Karpas-422 (cell line): ENCODE measurements around the gene TMEM14B. TPM values are rescaled to one million over a fixed set of nuclear protein-coding genes. Genes with fewer than 3 reads are reported as not detected.

Experiments used
- DNase-seq: peaks from one replicate; pipeline ENCODE4 v3.0.0-alpha.2; 2015
- H2AFZ ChIP-seq: fragments of 200-600 bp; sonication (generic); 2 replicates; pipeline ENCODE4 v1.6.1; 2014; ENCODE audit warnings: antibody characterized with exemption, low read length, mixed read lengths
- H3K27ac ChIP-seq: fragments of 200-600 bp; sonication (generic); 2 replicates; pipeline ENCODE4 v1.5.1; 2014; ENCODE audit warnings: mild to moderate bottlenecking, low read length, moderate library complexity
- H3K27me3 ChIP-seq: fragments of 200-600 bp; sonication (generic); 2 replicates; pipeline ENCODE4 v1.6.1; 2014; ENCODE audit warnings: low read length, mixed read lengths
- H3K36me3 ChIP-seq: fragments of 200-600 bp; sonication (generic); 2 replicates; pipeline ENCODE4 v1.6.1; 2014; ENCODE audit warnings: low read length, mixed read lengths; ENCODE audit not compliant: insufficient read depth
- H3K4me1 ChIP-seq: fragments of 200-600 bp; sonication (generic); 2 replicates; pipeline ENCODE4 v1.6.1; 2014; ENCODE audit warnings: mild to moderate bottlenecking, low read length, mixed read lengths
- H3K4me2 ChIP-seq: fragments of 200-600 bp; sonication (generic); 2 replicates; pipeline ENCODE4 v1.6.1; 2014; ENCODE audit warnings: low read length, low read depth, mild to moderate bottlenecking; ENCODE audit not compliant: poor library complexity, severe bottlenecking
- H3K4me3 ChIP-seq: fragments of 200-600 bp; sonication (generic); 2 replicates; pipeline ENCODE4 v1.5.1; 2014; ENCODE audit warnings: mild to moderate bottlenecking, antibody characterized with exemption, low read length, mixed read lengths
- H3K79me2 ChIP-seq: fragments of 200-600 bp; sonication (generic); 2 replicates; pipeline ENCODE4 v1.6.1; 2014; ENCODE audit warnings: mild to moderate bottlenecking, low read length, mixed read lengths
- H3K9ac ChIP-seq: fragments of 200-600 bp; sonication (generic); 2 replicates; pipeline ENCODE4 v1.6.0; 2014; ENCODE audit warnings: low read length
- H3K9me2 ChIP-seq: fragments of 200-600 bp; sonication (generic), shearing (Covaris generic); replicated peaks from 2 replicates; pipeline ENCODE4 v1.6.0; 2014; ENCODE audit warnings: mild to moderate bottlenecking, low read length, moderate library complexity; ENCODE audit not compliant: insufficient read depth
- H3K9me3 ChIP-seq: fragments of 300-700, 200-600 bp; sonication (generic); 2 replicates; pipeline ENCODE4 v1.6.1; 2014; ENCODE audit warnings: low read length, mixed read lengths
- H4K20me1 ChIP-seq: fragments of 200-600 bp; sonication (generic); 2 replicates; pipeline ENCODE4 v1.6.1; 2014; ENCODE audit warnings: mild to moderate bottlenecking, antibody characterized with exemption, low read length, low read depth; ENCODE audit not compliant: insufficient read depth
- total RNA-seq: library from RNA; depleted of rRNA; stranded (reverse); fragments of >200 nt; shearing (Covaris generic); gene quantifications from 2 replicates; pipeline ENCODE4 v1.2.3, GENCODE V29; 2014; ENCODE audit warnings: low replicate concordance

TMEM14B gene
- total RNA-seq, 1 experiment from 2014 or later, result 121 TPM

- Histone ChIP-seq H3K36me3 (peaks cover 5% of the 10 kb centered on the region; the same call in 1 of the 2 replicates), H3K27me3 (no peaks in the 10 kb centered on the region), H3K9ac (peak overlapping the region; percentile 79), H3K4me3 (peak overlapping the region; percentile 78), H3K79me2 (peaks cover 37% of the 10 kb centered on the region), H3K9me2 (no peaks in the 10 kb centered on the region), H3K4me2 (peak overlapping the region; percentile 90), H3K9me3 (no peaks in the 10 kb centered on the region; the same call in 1 of the 2 replicates), H3K27ac (peak overlapping the region; percentile 49; the same call in 1 of the 2 replicates), H3K4me1 (peaks cover 25% of the 10 kb centered on the region), H2AFZ (peak overlapping the region; percentile 17; the same call in 1 of the 2 replicates), H4K20me1 (no peaks in the 10 kb centered on the region)
- DNase-seq, result no peak
Measured at GRCh38 chr6:10722570-10722819, 25.1 kb upstream of the TMEM14B start.

- peaks cover 37% of the 10 kb centered on the region for H3K79me2 ChIP-seq
- H3K27me3 ChIP-seq, result no peaks in the 10 kb centered on the region
- H3K27ac ChIP-seq, result peak within 1 kb of the TSS; percentile 74
- peak within 1 kb of the TSS; percentile 90 for H3K4me2 ChIP-seq
- H3K9me3 ChIP-seq, result no peaks in the 10 kb centered on the region; the same call in 1 of the 2 replicates
- peaks cover 5% of the 10 kb centered on the region; the same call in 1 of the 2 replicates for H3K36me3 ChIP-seq
- peak; percentile 97 for DNase-seq
- peak within 1 kb of the TSS; percentile 80 for H2AFZ ChIP-seq
- H3K4me1 ChIP-seq, result peaks cover 25% of the 10 kb centered on the region
- peak within 1 kb of the TSS; percentile 79 for H3K9ac ChIP-seq
- no peaks in the 10 kb centered on the region for H4K20me1 ChIP-seq
- H3K9me2 ChIP-seq, result no peaks in the 10 kb centered on the region
- H3K4me3 ChIP-seq, result peak within 1 kb of the TSS; percentile 78
Measured at GRCh38 chr6:10722820-10723566, 24.6 kb upstream of the TMEM14B start, which contains the start of gene TMEM14C. TMEM14C (plus strand) TSS chr6:10723070; CDS start chr6:10724614, 1,544 bp downstream.

GRCh38 chr6:10723567-10723881, 24.1 kb upstream of the TMEM14B start:
- peak; percentile 60 for DNase-seq
- peak overlapping the region; percentile 90 for H3K4me2 ChIP-seq
- peak overlapping the region; percentile 78 for H3K4me3 ChIP-seq
- peak overlapping the region; percentile 74 for H3K27ac ChIP-seq
- H3K4me1 ChIP-seq, result peaks cover 25% of the 10 kb centered on the region
- H3K36me3 ChIP-seq, result peaks cover 5% of the 10 kb centered on the region; the same call in 1 of the 2 replicates
- no peaks in the 10 kb centered on the region for H3K27me3 ChIP-seq
- no peaks in the 10 kb centered on the region for H4K20me1 ChIP-seq
- H3K9me2 ChIP-seq, result no peaks in the 10 kb centered on the region
- H3K79me2 ChIP-seq, result peaks cover 37% of the 10 kb centered on the region
- H3K9me3 ChIP-seq, result no peaks in the 10 kb centered on the region; the same call in 1 of the 2 replicates
- peak overlapping the region; percentile 79 for H3K9ac ChIP-seq
- peak overlapping the region; percentile 80 for H2AFZ ChIP-seq

- H4K20me1 ChIP-seq, result no peaks in the 10 kb centered on the region
- peaks cover 37% of the 10 kb centered on the region for H3K79me2 ChIP-seq
- peaks cover 10% of the 10 kb centered on the region; the same call in 1 of the 2 replicates for H3K36me3 ChIP-seq
- H3K9me2 ChIP-seq, result no peaks in the 10 kb centered on the region
- no peak overlapping the region for H2AFZ ChIP-seq
- no peak for DNase-seq
- peaks cover 25% of the 10 kb centered on the region for H3K4me1 ChIP-seq
- no peak overlapping the region for H3K9ac ChIP-seq
- H3K27ac ChIP-seq, result no peak overlapping the region
- H3K4me3 ChIP-seq, result no peak overlapping the region
- no peaks in the 10 kb centered on the region for H3K27me3 ChIP-seq
- H3K9me3 ChIP-seq, result no peaks in the 10 kb centered on the region
- H3K4me2 ChIP-seq, result peak overlapping the region; percentile 90
Measured at GRCh38 chr6:10725044-10725443, 22.6 kb upstream of the TMEM14B start.

- peaks cover 23% of the 10 kb centered on the region for H3K4me1 ChIP-seq
- no peak for DNase-seq
- no peak overlapping the region for H3K27ac ChIP-seq
- no peak overlapping the region for H3K4me2 ChIP-seq
- H3K9ac ChIP-seq, result no peak overlapping the region
- no peaks in the 10 kb centered on the region for H3K9me2 ChIP-seq
- no peaks in the 10 kb centered on the region for H4K20me1 ChIP-seq
- H3K9me3 ChIP-seq, result no peaks in the 10 kb centered on the region
- H2AFZ ChIP-seq, result no peak overlapping the region
- no peaks in the 10 kb centered on the region for H3K27me3 ChIP-seq
- H3K36me3 ChIP-seq, result peaks cover 16% of the 10 kb centered on the region; the same call in 1 of the 2 replicates
- H3K79me2 ChIP-seq, result peaks cover 37% of the 10 kb centered on the region
- H3K4me3 ChIP-seq, result no peak overlapping the region
Measured at GRCh38 chr6:10725716-10726115, 21.9 kb upstream of the TMEM14B start.

- Histone ChIP-seq H3K27ac (no peak overlapping the region), H3K36me3 (peaks cover 16% of the 10 kb centered on the region; the same call in 1 of the 2 replicates), H3K4me1 (no peaks in the 10 kb centered on the region)
Measured at GRCh38 chr6:10730254-10730653, 17.4 kb upstream of the TMEM14B start.

GRCh38 chr6:10733151-10733715, 14.4 kb upstream of the TMEM14B start:
- Histone ChIP-seq H3K79me2 (no peaks in the 10 kb centered on the region), H3K4me1 (no peaks in the 10 kb centered on the region), H3K9ac (no peak overlapping the region), H3K9me3 (no peaks in the 10 kb centered on the region), H3K4me3 (no peak overlapping the region), H3K36me3 (peaks cover 10% of the 10 kb centered on the region; the same call in 1 of the 2 replicates), H3K27ac (no peak overlapping the region), H2AFZ (no peak overlapping the region), H3K9me2 (no peaks in the 10 kb centered on the region), H3K27me3 (no peaks in the 10 kb centered on the region), H4K20me1 (no peaks in the 10 kb centered on the region), H3K4me2 (no peak overlapping the region)
- DNase-seq, result no peak

More at GRCh38 chr6:10730254-10730653, 17.4 kb upstream of the TMEM14B start:
- Histone ChIP-seq H3K9ac (no peak overlapping the region), H3K79me2 (peaks cover 5% of the 10 kb centered on the region; the same call in 1 of the 2 replicates), H3K4me3 (no peak overlapping the region), H3K27me3 (no peaks in the 10 kb centered on the region), H3K9me2 (no peaks in the 10 kb centered on the region), H3K4me2 (no peak overlapping the region), H4K20me1 (no peaks in the 10 kb centered on the region), H2AFZ (no peak overlapping the region), H3K9me3 (no peaks in the 10 kb centered on the region)
- no peak for DNase-seq

GRCh38 chr6:10733863-10734262, 13.7 kb upstream of the TMEM14B start:
- Histone ChIP-seq H3K27me3 (no peaks in the 10 kb centered on the region), H4K20me1 (no peaks in the 10 kb centered on the region), H3K4me1 (no peaks in the 10 kb centered on the region), H3K9me2 (no peaks in the 10 kb centered on the region), H3K9me3 (no peaks in the 10 kb centered on the region), H3K4me3 (no peak overlapping the region), H3K9ac (no peak overlapping the region), H3K36me3 (peaks cover 10% of the 10 kb centered on the region; the same call in 1 of the 2 replicates), H2AFZ (no peak overlapping the region), H3K27ac (no peak overlapping the region), H3K4me2 (no peak overlapping the region), H3K79me2 (no peaks in the 10 kb centered on the region)
- no peak for DNase-seq
